ENCODE measurements around the gene LRRN2.

LRRN2 gene

DNA sequence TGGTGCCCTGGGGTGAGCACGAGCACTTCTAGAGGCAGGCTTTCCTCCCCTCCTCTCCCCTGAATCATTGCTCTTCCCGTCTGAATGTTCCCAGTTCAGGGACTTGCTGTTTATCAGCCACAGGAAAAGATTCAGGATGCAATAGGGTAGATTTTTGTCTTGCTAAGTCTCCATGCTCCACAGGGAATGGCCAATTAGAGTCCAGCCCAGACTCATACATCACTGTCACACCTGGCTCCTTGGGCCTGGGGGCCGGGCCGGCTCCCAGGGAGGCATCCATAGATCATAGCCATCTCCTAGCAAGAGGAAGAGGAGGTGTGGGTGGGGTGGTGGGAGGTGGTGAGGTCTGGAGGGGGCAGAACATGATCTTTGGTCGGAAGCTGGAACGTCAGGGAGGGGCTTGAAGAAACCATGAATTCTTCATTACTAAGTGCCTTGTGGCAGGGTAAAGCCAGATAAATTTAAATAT is 83.4 kb downstream of the LRRN2 start:
- DNase-seq (ENCODE audit: low read depth in 2 of 2), result no peak

DNA sequence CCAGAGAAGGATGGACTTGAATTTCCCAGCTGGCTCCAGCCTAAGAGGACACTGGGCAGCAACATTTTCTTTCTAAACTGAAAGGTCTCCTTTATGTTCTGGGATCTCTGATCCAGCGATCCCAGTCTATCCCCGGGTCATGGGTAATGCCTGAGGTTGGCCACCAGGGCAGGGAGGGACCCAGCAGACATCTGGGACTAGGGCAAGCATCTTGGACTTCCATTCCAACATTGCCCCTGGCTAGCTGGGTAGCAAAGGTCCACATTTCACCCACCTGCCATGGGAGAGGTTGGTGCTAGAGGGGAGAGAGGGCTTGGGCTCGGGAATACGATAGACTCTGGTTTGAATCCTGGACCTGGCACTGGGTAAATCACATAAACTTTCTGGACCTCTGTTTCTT is 84.6 kb downstream of the LRRN2 start:
- DNase-seq (ENCODE audit: low read depth in 2 of 2), result no peak

DNA sequence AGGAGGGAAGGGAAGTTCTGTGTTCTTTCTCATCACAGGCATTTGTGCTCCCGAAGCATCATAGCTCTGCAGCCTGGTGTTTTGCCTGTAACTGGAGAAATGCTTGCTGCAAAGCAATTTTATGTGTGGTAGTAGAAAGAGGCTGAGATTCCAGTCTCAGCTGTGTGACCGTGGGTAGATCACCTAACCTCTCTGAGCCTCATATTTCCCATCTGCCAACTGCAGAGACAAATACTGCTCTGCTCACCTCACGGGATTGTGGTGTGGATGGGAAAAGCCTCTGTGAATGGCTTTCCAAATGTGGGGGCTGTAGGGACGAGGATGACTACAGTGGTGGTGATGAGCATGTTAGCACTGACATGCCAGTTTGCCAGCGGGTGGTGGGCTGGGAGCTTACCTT is 85.3 kb downstream of the LRRN2 start:
- DNase-seq (ENCODE audit: low read depth in 2 of 2), result no peak

DNA sequence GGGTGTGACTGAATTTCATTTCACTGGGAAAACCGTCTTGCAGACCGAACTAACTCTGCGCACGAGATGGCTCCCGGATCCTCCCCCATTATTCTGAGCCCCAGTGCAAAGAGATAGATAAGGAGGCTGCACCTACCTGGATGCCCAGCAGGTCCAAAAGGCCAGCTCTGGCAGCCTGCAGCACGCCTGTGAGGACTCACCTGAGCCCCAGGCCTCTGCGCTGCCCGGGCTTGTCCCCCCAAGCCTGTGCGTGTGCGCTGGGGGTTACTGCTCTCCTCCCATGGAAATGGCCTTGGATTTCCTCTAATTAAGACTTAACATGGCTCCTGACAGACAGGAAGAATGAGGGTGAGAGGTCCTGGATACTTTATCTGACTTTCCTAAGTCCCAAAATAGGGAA is 85.9 kb downstream of the LRRN2 start:
- DNase-seq (ENCODE audit: low read depth in 2 of 2), result no peak

DNA sequence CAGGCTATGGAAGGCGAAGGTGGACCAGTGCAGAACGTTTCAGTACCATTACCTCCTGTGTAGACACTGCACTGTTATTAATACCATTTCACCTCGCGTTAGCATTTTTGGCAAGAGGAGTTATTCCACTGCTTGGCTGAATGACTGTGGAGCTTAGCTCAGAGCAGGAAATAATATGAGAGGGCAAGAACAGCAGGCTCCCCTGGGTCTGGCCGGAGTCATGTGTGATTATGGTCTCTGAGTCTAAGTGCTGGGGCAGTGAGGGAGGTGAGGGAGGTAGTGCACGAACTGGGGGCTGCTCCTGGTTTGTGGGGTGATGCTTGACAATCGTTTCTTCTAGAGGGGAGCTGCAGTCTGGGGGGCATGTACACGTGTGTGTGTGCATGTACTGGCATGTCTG is 86.4 kb downstream of the LRRN2 start:
- DNase-seq (ENCODE audit: low read depth in 2 of 2), result no peak

DNA sequence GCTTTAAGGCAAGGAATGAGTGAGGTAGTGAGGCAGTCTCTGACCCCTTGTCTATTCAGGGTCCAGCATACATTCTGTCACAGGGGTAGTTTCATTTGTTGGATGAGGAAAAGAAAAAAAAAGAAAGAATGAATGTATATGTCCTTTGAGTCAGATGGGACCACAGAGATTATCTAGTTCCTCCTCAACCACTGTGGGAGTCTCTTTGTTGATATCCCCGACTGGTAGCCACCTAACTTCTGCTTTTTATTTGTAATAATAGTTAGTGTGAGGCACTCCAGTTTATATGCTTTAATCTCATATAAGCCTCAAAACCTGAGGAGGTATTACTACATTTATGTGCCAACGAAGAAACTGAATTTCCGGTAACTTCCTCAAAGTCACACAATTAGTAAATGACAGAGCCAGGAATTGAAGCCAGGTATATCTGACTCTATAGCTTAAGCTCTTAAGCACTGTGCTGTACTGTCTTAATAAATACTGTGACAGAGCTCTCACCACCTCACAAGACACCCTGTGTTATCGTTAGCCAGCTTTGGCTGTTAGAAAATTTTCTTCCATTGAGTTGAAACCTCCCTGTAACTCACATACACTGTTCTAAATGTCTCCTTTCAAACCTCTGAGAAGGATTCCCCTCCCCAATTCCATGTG is 87.1 kb downstream of the LRRN2 start:
- no peak for DNase-seq (ENCODE audit: low read depth in 2 of 2)

DNA sequence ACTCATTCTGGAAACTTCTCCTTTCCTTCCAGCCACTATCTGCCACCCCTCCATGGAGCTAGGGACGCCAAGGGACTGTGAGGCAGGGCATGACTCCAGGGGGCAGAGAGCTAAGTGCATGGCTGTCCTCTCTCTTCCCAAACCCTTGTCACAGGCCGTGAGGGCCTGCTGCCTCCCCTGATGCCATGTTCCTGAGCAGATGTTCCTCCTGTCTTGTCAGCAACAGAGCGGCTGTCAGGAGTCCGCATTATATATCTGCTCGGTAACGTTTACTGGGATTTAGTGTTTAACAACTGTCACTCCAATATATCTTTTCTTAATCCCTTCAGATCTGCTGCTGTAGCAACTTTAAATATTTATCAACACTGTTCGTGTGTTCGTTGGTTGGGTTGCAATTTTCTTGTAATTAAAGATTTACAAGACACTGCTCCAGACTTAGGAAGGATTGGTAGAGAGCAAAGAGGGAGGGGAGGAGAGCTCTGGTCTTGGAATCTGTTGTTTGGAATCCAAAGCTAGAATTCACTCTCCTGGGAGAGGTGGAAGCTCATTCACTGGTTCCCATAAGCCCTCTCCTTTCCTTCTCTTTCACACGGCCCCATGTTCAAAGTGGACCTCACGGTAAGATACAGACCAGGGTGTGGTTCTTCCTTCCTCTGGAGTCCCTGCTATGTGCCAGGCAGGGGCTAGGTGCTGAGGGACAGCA is 93.1 kb downstream of the LRRN2 start:
- no peak for DNase-seq (ENCODE audit: low read depth in 2 of 2)

DNA sequence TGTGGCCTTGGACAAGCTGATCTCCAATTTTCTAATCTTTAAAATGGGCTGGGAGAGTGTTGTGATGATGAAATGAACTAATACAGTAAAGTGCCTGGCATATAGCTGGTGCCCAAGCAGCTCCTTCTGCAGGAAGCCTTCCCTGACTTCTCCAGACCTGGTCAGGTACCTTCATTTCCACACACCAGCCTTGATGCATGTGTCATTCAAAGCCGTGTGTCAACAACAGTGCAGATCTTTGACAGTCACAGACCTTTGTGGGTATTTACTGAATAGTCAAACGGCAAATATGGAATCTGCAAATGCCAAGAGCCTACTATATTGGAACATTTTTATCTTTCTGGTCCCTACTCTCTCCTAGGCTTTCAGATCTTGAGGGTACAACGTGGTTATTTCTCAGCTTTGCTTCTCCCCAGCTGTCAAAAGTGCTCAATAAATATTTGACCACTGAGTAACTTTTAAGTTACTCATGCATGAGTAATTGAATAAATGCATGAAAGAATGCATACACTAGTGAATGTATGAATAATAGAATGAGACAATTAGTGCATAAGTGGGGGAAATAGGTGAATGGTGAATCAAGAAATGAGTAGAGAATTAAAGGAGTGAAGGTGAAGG is 94.0 kb downstream of the LRRN2 start:
- no peak for DNase-seq (ENCODE audit: low read depth in 2 of 2)

DNA sequence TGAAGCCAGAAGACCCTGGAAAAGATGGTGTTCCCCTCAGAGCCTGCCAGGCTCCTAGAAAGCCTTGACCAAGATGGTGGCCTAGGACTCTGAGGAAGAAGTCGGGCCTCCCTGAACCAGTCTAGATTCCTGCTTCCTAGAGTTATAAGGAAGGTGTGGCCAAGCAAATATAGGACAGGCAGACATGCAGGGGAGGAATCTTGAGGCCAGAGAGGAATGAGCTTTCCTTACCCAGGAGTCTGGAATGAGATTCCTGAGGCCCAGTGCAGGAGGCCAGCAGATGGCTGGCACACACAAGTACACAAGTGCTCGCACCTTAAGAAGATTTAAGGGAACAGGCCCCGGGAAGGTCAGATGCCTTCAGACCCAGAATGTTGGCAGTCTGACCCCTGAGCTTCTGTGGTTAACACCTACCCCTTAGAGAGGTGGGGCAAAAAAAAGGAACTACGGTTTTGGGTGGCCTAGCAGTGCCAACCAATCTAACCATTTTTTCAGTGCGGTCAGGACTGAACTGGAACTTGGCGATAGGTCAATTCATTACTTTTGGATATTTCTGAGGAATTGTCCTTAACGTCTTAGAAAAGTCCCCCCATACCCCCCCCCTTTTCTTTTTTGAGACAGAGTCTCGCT is 96.0 kb downstream of the LRRN2 start:
- DNase-seq (ENCODE audit: low read depth in 2 of 2), result no peak

DNA sequence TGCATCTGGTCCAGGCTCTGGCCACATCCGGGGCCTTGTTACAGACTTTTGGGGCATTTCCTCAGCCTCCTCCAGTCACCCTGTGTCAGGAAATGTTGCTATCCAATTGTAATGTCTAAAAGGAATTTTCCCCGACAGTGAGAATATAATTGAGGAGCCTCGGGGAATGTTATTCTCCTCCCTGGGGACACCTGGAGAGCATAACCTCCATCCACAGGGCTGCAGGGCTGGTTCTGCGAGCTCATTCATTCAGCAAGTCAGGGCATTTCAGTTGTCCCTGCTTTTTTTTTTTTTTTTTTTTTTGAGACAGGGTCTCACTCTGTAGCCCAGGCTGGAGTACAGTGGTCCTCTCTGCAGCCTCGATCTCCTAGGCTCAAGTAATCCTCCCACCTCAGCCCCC is 96.7 kb downstream of the LRRN2 start:
- DNase-seq (ENCODE audit: low read depth in 2 of 2), result no peak

DNA sequence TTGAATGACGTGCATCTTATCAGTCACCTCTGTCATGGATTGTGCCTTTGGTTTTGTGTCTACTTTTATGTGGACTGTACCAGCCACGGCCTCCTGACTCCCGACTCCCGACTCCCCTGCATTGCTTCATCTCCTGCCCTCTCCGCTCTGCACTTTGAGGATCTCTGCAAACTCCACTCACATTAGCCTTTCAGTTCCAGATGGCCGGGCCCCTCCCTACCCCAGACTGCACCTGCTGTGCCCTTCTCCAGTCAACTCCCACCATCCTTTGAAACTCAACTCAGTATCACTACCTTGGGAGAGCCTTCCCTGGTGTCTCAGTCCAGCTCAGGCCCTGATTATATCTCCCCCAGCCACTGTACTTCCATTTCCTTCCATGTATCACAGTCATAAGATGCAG is 97.9 kb downstream of the LRRN2 start:
- DNase-seq (ENCODE audit: low read depth in 2 of 2), result no peak

DNA sequence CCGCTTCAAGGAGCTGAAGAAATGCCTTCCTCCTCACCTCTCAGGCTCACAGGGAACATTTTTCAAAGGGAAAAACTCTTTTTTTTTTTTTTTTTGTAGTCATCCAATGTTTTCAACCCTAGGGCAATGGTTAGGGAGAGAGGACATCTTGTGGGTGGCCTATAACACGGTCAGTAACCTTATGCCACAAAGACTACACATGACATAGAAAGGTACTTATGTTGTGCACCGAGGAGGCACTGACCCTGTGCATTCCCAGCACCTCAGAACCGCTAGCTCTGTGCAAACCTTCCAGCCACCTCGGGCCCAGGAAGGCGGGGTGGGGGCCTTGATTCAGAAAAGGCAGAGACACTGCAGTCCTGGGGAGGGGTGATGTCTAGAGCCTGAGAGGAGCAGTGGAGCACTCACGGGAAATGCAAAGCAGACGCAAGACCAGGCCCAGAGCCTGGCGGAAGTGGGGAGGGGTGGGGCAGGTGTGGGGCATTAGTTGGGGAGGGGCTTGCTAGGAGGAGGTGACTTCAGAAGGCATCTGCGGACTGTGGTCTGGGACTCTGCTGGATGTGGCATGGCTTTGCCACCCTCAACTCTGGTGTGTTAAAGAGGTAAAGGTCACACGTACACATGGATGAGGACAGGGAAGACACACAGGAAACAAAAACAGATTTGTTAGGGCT is 100.7 kb downstream of the LRRN2 start:
- no peak for DNase-seq (ENCODE audit: low read depth in 2 of 2)

DNA sequence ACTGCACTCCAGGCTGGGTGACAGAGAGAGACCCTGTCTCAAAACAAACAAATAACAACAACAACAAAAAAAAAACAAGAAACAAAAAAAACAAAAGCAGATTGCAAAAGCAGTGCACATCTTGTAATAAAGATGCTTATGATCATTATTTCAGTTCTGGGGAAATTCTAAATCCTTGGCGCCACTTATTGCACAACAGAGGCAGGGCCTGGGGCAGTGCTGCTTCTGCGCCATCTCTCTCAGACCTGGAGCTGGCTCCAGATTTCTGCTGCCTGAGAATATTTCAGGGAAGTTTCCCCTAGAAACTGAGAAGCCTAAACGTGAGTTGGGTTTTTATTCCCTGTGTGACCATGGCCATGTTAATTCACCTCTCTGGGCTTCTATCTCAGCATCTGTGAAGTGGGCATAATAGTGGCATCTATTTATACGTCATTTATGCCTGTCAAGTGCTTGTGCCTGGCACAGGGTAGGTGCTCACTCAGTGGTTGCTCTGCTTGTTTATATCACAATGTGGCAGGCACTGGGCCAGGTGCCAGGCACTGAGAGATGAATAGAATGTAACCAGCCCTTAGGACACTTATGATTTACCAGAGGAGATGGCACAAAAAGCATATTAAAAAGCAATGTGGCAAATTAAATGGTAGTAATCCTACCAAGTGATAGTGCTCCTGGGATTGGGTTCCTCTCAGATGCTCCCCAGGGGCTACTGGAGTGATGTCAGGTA is 101.5 kb downstream of the LRRN2 start:
- DNase-seq (ENCODE audit: low read depth in 2 of 2), result no peak

DNA sequence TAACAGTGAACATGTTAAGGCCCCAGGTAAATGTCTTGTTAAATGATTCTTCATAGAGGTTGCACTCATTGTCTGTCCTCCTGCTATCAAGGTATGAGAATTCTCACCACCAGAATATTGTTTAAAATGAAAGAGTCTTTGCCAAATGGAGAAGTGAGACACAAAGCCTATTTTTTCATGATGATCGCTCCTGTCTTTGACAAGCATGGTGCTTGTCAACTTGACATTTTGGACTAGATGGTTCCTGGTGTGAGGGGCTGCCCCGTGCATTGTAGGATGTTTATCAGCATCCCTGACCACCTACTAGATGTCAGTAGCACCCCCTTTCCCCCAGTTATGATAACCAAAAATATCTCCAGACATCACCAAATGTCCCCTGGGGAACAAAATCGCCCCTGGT is 103.8 kb downstream of the LRRN2 start:
- no peak for DNase-seq (ENCODE audit: low read depth in 2 of 2)

DNA sequence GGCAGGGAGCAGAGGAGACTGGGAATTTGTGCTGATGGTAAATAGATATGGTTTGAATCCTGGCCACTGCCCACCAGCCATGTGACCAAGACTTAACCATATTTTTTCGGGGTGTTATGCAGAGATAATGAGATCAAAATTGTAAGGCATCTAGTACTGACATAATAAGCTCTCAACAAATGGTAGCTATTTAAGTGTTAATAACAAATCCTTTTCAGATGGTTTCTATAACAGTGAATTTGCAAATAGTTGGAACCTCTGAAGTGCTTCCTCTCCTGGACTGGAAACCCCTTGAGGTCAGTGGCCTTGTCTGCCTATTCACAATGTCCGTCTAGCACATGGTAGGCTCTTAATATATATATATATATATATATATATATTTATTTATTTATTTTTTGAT is 104.7 kb downstream of the LRRN2 start:
- no peak for DNase-seq (ENCODE audit: low read depth in 2 of 2)

DNA sequence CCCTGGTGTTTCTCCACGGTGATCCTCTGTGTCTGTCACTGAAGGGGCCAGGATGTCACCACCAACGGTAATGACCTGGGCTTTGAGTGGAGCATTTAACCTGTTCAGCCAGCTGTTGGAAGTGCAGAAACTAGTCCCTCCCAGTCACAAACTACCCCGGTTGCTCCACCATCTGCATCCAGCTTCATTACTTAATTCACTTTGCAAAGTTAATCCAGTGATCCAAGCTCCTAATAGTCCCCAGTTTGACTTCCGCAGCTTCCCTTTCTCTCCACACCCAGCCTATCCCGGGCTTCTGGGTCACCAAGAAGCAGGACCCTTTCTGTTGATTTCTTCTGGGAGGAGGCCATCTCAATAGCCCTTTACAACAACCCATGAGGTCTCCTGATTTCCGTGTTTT is 105.9 kb downstream of the LRRN2 start:
- DNase-seq (ENCODE audit: low read depth in 2 of 2), result no peak

DNA sequence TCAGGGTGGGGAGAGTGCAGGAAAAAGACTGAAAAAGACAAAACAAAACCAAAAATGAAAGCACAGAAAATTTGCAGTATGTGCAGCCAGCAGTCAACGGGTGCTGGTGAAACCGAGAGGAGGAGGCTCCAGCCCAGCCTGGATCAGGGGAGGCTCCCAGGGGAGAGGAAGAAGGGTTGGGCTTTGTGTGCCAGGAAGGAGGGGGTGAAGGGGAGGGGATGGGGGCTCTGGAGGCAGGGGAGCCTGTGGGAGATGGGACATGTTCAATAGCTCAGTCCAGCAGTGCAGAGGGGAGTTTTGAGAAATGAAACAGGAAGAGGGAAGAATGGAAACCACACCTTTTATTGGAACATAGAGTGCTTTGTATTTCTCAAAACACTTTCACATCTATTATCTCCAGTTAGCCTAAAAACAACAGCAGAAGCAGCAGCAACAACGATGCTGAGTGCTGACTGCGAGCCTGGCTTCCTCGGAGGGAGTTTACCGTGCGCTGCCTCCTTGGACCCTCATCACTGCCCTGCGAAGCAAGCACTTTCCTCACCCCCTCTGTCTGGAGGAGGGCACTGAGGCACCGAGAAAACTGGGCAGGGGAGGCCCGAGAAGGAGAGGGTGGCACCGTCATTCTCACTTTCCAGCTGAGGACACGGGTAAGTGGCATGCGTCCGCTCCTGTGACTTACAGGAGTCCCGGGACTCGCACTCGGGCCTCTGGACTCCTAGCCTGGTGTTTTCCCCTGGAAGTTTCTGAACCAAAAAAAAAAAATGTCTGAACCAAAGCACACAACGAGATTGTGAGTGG is 106.5 kb downstream of the LRRN2 start:
- no peak for DNase-seq (ENCODE audit: low read depth in 2 of 2)

DNA sequence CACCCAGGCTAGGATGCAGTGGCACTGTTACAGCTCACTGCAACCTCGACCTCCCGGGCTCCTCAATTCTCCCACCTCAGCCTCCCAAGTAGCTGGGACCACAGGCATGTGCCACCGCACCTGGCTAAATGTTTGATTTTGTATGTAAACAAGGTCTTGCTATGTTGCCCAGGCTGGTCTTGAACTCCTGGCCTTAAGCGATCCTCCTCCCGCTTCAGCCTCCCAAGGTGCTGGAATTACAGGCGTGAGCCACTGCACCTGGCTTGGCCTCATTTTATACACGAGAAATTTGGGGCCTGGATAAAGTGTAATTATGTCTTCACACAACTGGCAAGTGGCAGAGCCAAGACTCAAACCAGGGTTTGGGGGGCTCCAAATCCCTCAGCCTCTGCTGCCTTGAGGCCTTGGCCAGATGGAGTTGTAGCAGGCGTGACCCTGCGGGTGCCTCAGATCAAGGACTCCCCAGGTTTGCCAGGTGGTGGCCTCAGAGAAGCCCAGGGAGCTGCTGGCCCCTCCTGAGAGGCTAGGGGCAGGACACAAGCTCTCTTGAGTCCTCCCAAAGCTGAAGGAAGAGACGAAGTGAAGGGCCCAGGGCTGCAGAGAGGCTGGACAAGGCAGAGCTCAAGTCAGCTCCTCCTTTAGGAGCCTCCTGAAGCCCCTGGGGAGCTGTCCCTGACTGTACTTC is 107.6 kb downstream of the LRRN2 start:
- DNase-seq (ENCODE audit: low read depth in 2 of 2), result no peak

DNA sequence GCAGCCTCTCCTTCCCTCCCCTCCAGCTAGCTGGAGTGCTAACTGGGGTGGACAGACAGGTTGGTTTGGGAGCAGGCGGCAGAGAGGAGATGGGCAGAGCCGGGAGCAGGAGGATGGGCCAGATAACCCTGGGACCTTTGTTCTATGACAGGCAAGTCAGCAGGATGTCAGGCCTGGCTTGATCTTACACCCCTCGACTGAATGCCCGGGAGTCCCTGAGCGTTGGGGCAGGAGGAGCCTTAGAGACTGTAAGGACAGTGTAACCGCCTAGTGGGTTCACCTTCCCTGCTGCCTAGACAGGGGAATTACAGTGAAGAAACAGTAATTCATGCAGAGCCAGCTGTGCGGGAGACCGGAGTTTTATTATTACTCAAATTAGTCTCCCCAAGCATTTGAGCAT is 109.1 kb downstream of the LRRN2 start:
- no peak for DNase-seq (ENCODE audit: low read depth in 2 of 2)
